IMR-90 (cell line): ENCODE results near the gene PHOX2A. TPM values are rescaled to one million over a fixed set of nuclear protein-coding genes. Genes with fewer than 3 reads are reported as not detected.

Experiments
- ATAC-seq: fragments of 200-7000 bp; cut with Tn5 transposase; 2 replicates; pipeline ENCODE4 v1.9.1; 2020; ENCODE audit warnings: low read depth, mild to moderate bottlenecking, moderate library complexity
- BruUV-seq: library from RNA; stranded (reverse); fragments of 400-500 nt; replicated peaks from 2 replicates; lab custom pipeline; 2021; lab: Mats Ljungman, UMichigan
- CTCF ChIA-PET: fragments of 300-600 bp; formaldehyde crosslinking; extraction: SDS; loops from one replicate; lab custom pipeline; 2021; ENCODE audit warnings: antibody characterized with exemption; lab: Yijun Ruan, JAX
- POLR2A ChIA-PET: fragments of 300-600 bp; sonication (Branson Sonifier 250); formaldehyde crosslinking; loops from one replicate; lab custom pipeline; 2022; ENCODE audit warnings: antibody characterized with exemption; ENCODE audit not compliant: unreplicated experiment; lab: Charles Lee
- DNase-seq: peaks from one replicate; pipeline ENCODE4 v3.0.0; 2013
- H2AFZ ChIP-seq: replicated peaks from 2 replicates; pipeline ENCODE3; 2013; ENCODE audit warnings: low read length, mild to moderate bottlenecking; ENCODE audit not compliant: poor library complexity
- H2AK5ac ChIP-seq: 2 replicates; pipeline ENCODE4 v1.6.1; 2013; ENCODE audit warnings: low read depth, low read length, inconsistent platforms
- H2AK9ac ChIP-seq: replicated peaks from 2 replicates; pipeline ENCODE3; 2013; ENCODE audit warnings: mild to moderate bottlenecking, low read depth, low read length, moderate library complexity; ENCODE audit not compliant: poor library complexity
- H2BK120ac ChIP-seq: 2 replicates; pipeline ENCODE4 v1.6.1; 2013; ENCODE audit warnings: low read depth, low read length, inconsistent platforms
- H2BK15ac ChIP-seq: 3 replicates; pipeline ENCODE4 v1.6.1; 2013; ENCODE audit warnings: low read depth, low read length, inconsistent platforms
- H2BK20ac ChIP-seq: 2 replicates; pipeline ENCODE4 v1.6.1; 2013; ENCODE audit warnings: low read depth, mild to moderate bottlenecking, inconsistent platforms, low read length, moderate library complexity
- H2BK5ac ChIP-seq: 2 replicates; pipeline ENCODE4 v1.6.1; 2013; ENCODE audit warnings: mild to moderate bottlenecking, low read depth, low read length, inconsistent platforms; ENCODE audit not compliant: poor library complexity, severe bottlenecking
- H3K14ac ChIP-seq: replicated peaks from 2 replicates; pipeline ENCODE4 v1.6.1; 2013; ENCODE audit warnings: low read depth, low read length, inconsistent platforms
- H3K18ac ChIP-seq: 2 replicates; pipeline ENCODE4 v1.6.1; 2013; ENCODE audit warnings: low read depth, low read length, control low read depth
- H3K23ac ChIP-seq: 2 replicates; pipeline ENCODE4 v1.6.1; 2013; ENCODE audit warnings: low read depth, low read length, inconsistent platforms
- H3K27ac ChIP-seq: 2 replicates; pipeline ENCODE4 v1.5.1; 2013; ENCODE audit warnings: mild to moderate bottlenecking, control low read depth, low read length; ENCODE audit not compliant: insufficient read depth
- H3K27me3 ChIP-seq: 2 replicates; pipeline ENCODE4 v1.6.1; 2013; ENCODE audit warnings: low read length; ENCODE audit not compliant: control insufficient read depth, insufficient read depth
- H3K36me3 ChIP-seq: 2 replicates; pipeline ENCODE4 v1.6.1; 2013; ENCODE audit warnings: low read length, mixed read lengths; ENCODE audit not compliant: control insufficient read depth, insufficient read depth
- H3K4ac ChIP-seq: 2 replicates; pipeline ENCODE4 v1.6.1; 2013; ENCODE audit warnings: low read depth, low read length, inconsistent platforms
- H3K4me1 ChIP-seq: 2 replicates; pipeline ENCODE4 v1.6.1; 2013; ENCODE audit warnings: low read length, mixed read lengths; ENCODE audit not compliant: control insufficient read depth, insufficient read depth
- H3K4me2 ChIP-seq: 2 replicates; pipeline ENCODE4 v1.6.1; 2013; ENCODE audit warnings: low read depth, mild to moderate bottlenecking, control low read depth, low read length, moderate library complexity
- H3K4me3 ChIP-seq: 2 replicates; pipeline ENCODE4 v1.5.1; 2013; ENCODE audit warnings: low read depth, mild to moderate bottlenecking, control low read depth, low read length, moderate library complexity; ENCODE audit not compliant: insufficient read depth
- H3K56ac ChIP-seq: 2 replicates; pipeline ENCODE4 v1.6.1; 2013; ENCODE audit warnings: low read length, inconsistent platforms; ENCODE audit not compliant: insufficient read depth; ENCODE audit errors: extremely low read depth
- H3K79me1 ChIP-seq, 2 experiments: 2 replicates each; pipeline ENCODE4 v1.6.1; 2013; ENCODE audit warnings: low read length in 2 of 2, inconsistent platforms in 1 of 2, low read depth in 1 of 2
- H3K9ac ChIP-seq: 2 replicates; pipeline ENCODE4 v1.6.1; 2013; ENCODE audit warnings: low read depth, low read length, control low read depth
- H3K9me1 ChIP-seq: 2 replicates; pipeline ENCODE4 v1.6.1; 2013; ENCODE audit warnings: low read length, inconsistent platforms; ENCODE audit not compliant: insufficient read depth
- H3K9me3 ChIP-seq: 2 replicates; pipeline ENCODE4 v1.6.1; 2013; ENCODE audit warnings: low read length; ENCODE audit not compliant: control insufficient read depth, insufficient read depth
- H4K20me1 ChIP-seq: 2 replicates; pipeline ENCODE4 v1.6.1; 2013; ENCODE audit warnings: low read length, inconsistent platforms; ENCODE audit not compliant: insufficient read depth
- H4K5ac ChIP-seq: 2 replicates; pipeline ENCODE4 v1.6.1; 2013; ENCODE audit warnings: mild to moderate bottlenecking, low read depth, low read length, control low read depth
- H4K8ac ChIP-seq, 2 experiments: 2 replicates each; pipeline ENCODE4 v1.6.1; 2013; ENCODE audit warnings: low read depth in 2 of 2, low read length in 2 of 2, control low read depth in 1 of 2, inconsistent platforms in 1 of 2
- H4K91ac ChIP-seq: 2 replicates; pipeline ENCODE4 v1.6.1; 2013; ENCODE audit warnings: low read depth, low read length, inconsistent platforms; ENCODE audit not compliant: insufficient read depth
- BHLHE40 ChIP-seq: fragments of 150-350 bp; IDR thresholded peaks from 2 replicates; pipeline ENCODE4 v1.6.1; 2016; ENCODE audit warnings: mild to moderate bottlenecking, low read depth, low read length
- CEBPB ChIP-seq: IDR thresholded peaks from 2 replicates; pipeline ENCODE4 v1.6.1; 2012; ENCODE audit warnings: low read depth, low read length, improper control_type of control experiment
- CHD1 ChIP-seq: IDR thresholded peaks from 2 replicates; pipeline ENCODE4 v1.6.1; 2012; ENCODE audit warnings: low read depth, low read length, improper control_type of control experiment
- CTCF ChIP-seq: conservative IDR thresholded peaks from 2 replicates; pipeline ENCODE4 v1.5.1; 2012; ENCODE audit warnings: mild to moderate bottlenecking, low read depth, low read length, improper control_type of control experiment
- FOS ChIP-seq: fragments of 150-350 bp; IDR thresholded peaks from 2 replicates; pipeline ENCODE4 v1.6.1; 2016; ENCODE audit warnings: low read depth, low read length
- MAFK ChIP-seq: IDR thresholded peaks from 2 replicates; pipeline ENCODE4 v1.6.1; 2012; ENCODE audit warnings: low read depth, low read length, improper control_type of control experiment
- MAZ ChIP-seq: IDR thresholded peaks from 2 replicates; pipeline ENCODE4 v1.6.1; 2012; ENCODE audit warnings: low read depth, mild to moderate bottlenecking, low read length, improper control_type of control experiment, moderate library complexity, borderline replicate concordance
- MXI1 ChIP-seq: IDR thresholded peaks from 2 replicates; pipeline ENCODE4 v1.6.1; 2012; ENCODE audit warnings: low read depth, mild to moderate bottlenecking, low read length, moderate library complexity, borderline replicate concordance
- NFE2L2 ChIP-seq: fragments of 150-350 bp; IDR thresholded peaks from 2 replicates; pipeline ENCODE4 v1.6.1; 2016; ENCODE audit warnings: low read depth, mild to moderate bottlenecking, low read length
- POLR2A ChIP-seq: IDR thresholded peaks from 2 replicates; pipeline ENCODE4 v1.6.1; 2012; ENCODE audit warnings: mild to moderate bottlenecking, low read depth, low read length
- RAD21 ChIP-seq: IDR thresholded peaks from 2 replicates; pipeline ENCODE4 v1.6.1; 2012; ENCODE audit warnings: low read length, improper control_type of control experiment
- RCOR1 ChIP-seq: IDR thresholded peaks from 2 replicates; pipeline ENCODE4 v1.6.1; 2012; ENCODE audit warnings: mild to moderate bottlenecking, low read length, improper control_type of control experiment; ENCODE audit not compliant: insufficient replicate concordance
- RFX5 ChIP-seq: IDR thresholded peaks from 2 replicates; pipeline ENCODE4 v1.8.0; 2012; ENCODE audit warnings: low read depth, mild to moderate bottlenecking, low read length, moderate library complexity
- SMC3 ChIP-seq: fragments of 150-350 bp; IDR thresholded peaks from 2 replicates; pipeline ENCODE4 v1.6.1; 2016; ENCODE audit warnings: low read depth, mild to moderate bottlenecking, antibody characterized with exemption, low read length, moderate library complexity
- WGBS, 2 experiments: methylation state at CpG; one replicate each; pipeline versions ENCODE4 v1.1.5 to v1.1.7; 2013; ENCODE audit warnings: missing lambda C conversion rate in 2 of 2; ENCODE audit not compliant: insufficient read length in 1 of 2; ENCODE audit errors: extremely low coverage in 2 of 2; 5-methylcytosine and 5-hydroxymethylcytosine counted together
- dilution Hi-C: fragments of 300-500 bp; cut with HindIII; formaldehyde crosslinking; loops from one replicate; pipeline ENCODE4 v1.14.3; 2018; ENCODE audit warnings: low sequenced_read_pairs; ENCODE audit not compliant: unreplicated experiment
- in situ Hi-C: fragments of 300-500 bp; cut with MboI; formaldehyde crosslinking; loops from 3 replicates; pipeline ENCODE4 v1.14.3; 2019; ENCODE audit warnings: low sequenced_read_pairs, inconsistent platforms, mixed read lengths
- intact Hi-C: fragments of 100-400 bp; cut with micrococcal nuclease; formaldehyde crosslinking; loops from 2 replicates; pipeline ENCODE4 v1.10.0; 2022
- polyA plus RNA-seq, 3 experiments: library from polyadenylated mRNA; depleted of rRNA; stranded (reverse); fragments of >200 nt; gene quantifications; 2 replicates each; pipeline ENCODE4 v1.2.3, GENCODE V29; 2012; ENCODE audit warnings: low replicate concordance in 1 of 3
- total RNA-seq: library from RNA; depleted of rRNA; stranded (reverse); fragments of >200 nt; gene quantifications from 2 replicates; pipeline ENCODE4 v1.2.3, GENCODE V29; 2012
- TF ChIP-seq, protein P1 (sequence below): fragments of 150-350 bp; IDR thresholded peaks from 2 replicates; pipeline ENCODE4 v1.6.1; 2016; ENCODE audit warnings: low read depth, mild to moderate bottlenecking, low read length, moderate library complexity, borderline replicate concordance
- TF ChIP-seq, protein P2 (sequence below): fragments of 150-350 bp; IDR thresholded peaks from 2 replicates; pipeline ENCODE4 v1.6.1; 2017; ENCODE audit warnings: mild to moderate bottlenecking, antibody characterized with exemption, low read length, low read depth

PHOX2A gene
- total and polyA plus RNA-seq, 2 of the 4 experiments (the other 2 are of a cell fraction) = not detected

GRCh38 chr11:72229336-72229924 lies 14.5 kb downstream of the PHOX2A start:
- peaks cover 4% of the 10 kb centered on the region; the same call in 1 of the 2 replicates for H3K4me1 ChIP-seq
- intact Hi-C loops = no loop called here
- ChIA-PET POLR2A (no interaction called here), CTCF (no interaction called here)
- no peak overlapping the region for H3K56ac ChIP-seq
- no peak overlapping the region for H2BK20ac ChIP-seq
- H3K9ac ChIP-seq = no peak overlapping the region
- H2AK5ac ChIP-seq = no peak overlapping the region
- H2AK9ac ChIP-seq = no peak overlapping the region
- no peaks in the 10 kb centered on the region for H3K9me3 ChIP-seq
- H3K14ac ChIP-seq = no peak overlapping the region
- H3K27ac ChIP-seq = no peak overlapping the region
- H2BK5ac ChIP-seq = no peak overlapping the region
- WGBS, 2 experiments = 100% methylated on average over 1 of the region's 8 CpGs; no CpG with 5 or more reads in 1 of the 2 experiments
- dilution Hi-C loops = no loop called here
- H4K5ac ChIP-seq = no peak overlapping the region
- no peak overlapping the region for H2BK15ac ChIP-seq
- no TSS peak for BruUV-seq
- no peak overlapping the region for H3K4ac ChIP-seq
- no peak overlapping the region for H3K23ac ChIP-seq
- no peak overlapping the region for H3K18ac ChIP-seq
- H2BK120ac ChIP-seq = no peak overlapping the region
- peaks cover 75% of the 10 kb centered on the region for H3K36me3 ChIP-seq
- no peak overlapping the region for H2AFZ ChIP-seq
- H4K20me1 ChIP-seq = peaks cover 79% of the 10 kb centered on the region
- no peak overlapping the region for H4K8ac ChIP-seq
- H4K91ac ChIP-seq = no peak overlapping the region
- TF ChIP-seq, protein P1, sequence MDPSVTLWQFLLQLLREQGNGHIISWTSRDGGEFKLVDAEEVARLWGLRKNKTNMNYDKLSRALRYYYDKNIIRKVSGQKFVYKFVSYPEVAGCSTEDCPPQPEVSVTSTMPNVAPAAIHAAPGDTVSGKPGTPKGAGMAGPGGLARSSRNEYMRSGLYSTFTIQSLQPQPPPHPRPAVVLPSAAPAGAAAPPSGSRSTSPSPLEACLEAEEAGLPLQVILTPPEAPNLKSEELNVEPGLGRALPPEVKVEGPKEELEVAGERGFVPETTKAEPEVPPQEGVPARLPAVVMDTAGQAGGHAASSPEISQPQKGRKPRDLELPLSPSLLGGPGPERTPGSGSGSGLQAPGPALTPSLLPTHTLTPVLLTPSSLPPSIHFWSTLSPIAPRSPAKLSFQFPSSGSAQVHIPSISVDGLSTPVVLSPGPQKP = no peak
- TF ChIP-seq RAD21 (no peak), CTCF (no peak), RFX5 (no peak), MXI1 (no peak), MAFK (no peak), SMC3 (no peak), POLR2A (no peak), BHLHE40 (no peak), NFE2L2 (no peak), MAZ (no peak), CEBPB (no peak), FOS (no peak), RCOR1 (no peak), CHD1 (no peak)
- TF ChIP-seq, protein P2, sequence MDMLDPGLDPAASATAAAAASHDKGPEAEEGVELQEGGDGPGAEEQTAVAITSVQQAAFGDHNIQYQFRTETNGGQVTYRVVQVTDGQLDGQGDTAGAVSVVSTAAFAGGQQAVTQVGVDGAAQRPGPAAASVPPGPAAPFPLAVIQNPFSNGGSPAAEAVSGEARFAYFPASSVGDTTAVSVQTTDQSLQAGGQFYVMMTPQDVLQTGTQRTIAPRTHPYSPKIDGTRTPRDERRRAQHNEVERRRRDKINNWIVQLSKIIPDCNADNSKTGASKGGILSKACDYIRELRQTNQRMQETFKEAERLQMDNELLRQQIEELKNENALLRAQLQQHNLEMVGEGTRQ = no peak
- no peak overlapping the region for H3K4me2 ChIP-seq
- H3K79me1 ChIP-seq = peaks cover 27 to 89% of the 10 kb centered on the region in 2 experiments
- peaks cover 3% of the 10 kb centered on the region; the same call in 1 of the 2 replicates for H3K9me1 ChIP-seq
- no peaks in the 10 kb centered on the region for H3K27me3 ChIP-seq
- H3K4me3 ChIP-seq = no peak overlapping the region
- ATAC-seq (no peak), DNase-seq (no peak)
- in situ Hi-C loops = no loop called here
